ENCODE data around the gene IFFO2.

IFFO2 gene

GRCh38 chr1:18994381-18994780 is 37.9 kb upstream of the IFFO2 start:
- H3K27me3 ChIP-seq (ENCODE audit: insufficient read depth, low read length): no peaks in the 10 kb centered on the region
- H3K4ac ChIP-seq (ENCODE audit: low read depth, low read length): no peak overlapping the region
- no peak overlapping the region for H3K4me2 ChIP-seq (ENCODE audit: low read length)
- no peak overlapping the region for H4K91ac ChIP-seq (ENCODE audit: low read depth, low read length)
- H3K4me1 ChIP-seq (ENCODE audit: control insufficient read depth in 1 of 2, insufficient read depth in 2 of 2, low read length in 2 of 2): peaks cover 8 to 9% of the 10 kb centered on the region in 2 experiments
- peaks cover 3% of the 10 kb centered on the region for H3K79me1 ChIP-seq (ENCODE audit: low read length)
- H3K14ac ChIP-seq (ENCODE audit: low read length): no peak overlapping the region
- DNase-seq: no peak
- H3K18ac ChIP-seq (ENCODE audit: low read length): no peak overlapping the region
- no peak overlapping the region for H4K12ac ChIP-seq (ENCODE audit: low read depth, low read length)
- no peaks in the 10 kb centered on the region for H3K79me2 ChIP-seq (ENCODE audit: control insufficient read depth, insufficient read depth, low read length, poor library complexity)
- no peak overlapping the region for H3K9ac ChIP-seq (ENCODE audit: low read length)
- no peaks in the 10 kb centered on the region for H3K9me3 ChIP-seq (ENCODE audit: insufficient read depth, low read depth, low read length)
- no peak overlapping the region for H2BK120ac ChIP-seq (ENCODE audit: insufficient read depth, low read length, poor library complexity)
- H2AK5ac ChIP-seq (ENCODE audit: low read length): no peak overlapping the region
- H4K8ac ChIP-seq (ENCODE audit: low read depth, low read length): no peak overlapping the region
- no peak overlapping the region for H2BK5ac ChIP-seq (ENCODE audit: low read depth, low read length, poor library complexity)
- no peak overlapping the region for H3K27ac ChIP-seq (ENCODE audit: low read depth, low read length)
- no peak overlapping the region for H3K4me3 ChIP-seq (ENCODE audit: low read depth, low read length)
- H3K23ac ChIP-seq (ENCODE audit: low read length): no peak overlapping the region
- H2AFZ ChIP-seq (ENCODE audit: insufficient read depth, low read length, poor library complexity): no peak overlapping the region
- no peaks in the 10 kb centered on the region for H3K36me3 ChIP-seq (ENCODE audit: control insufficient read depth in 1 of 2, insufficient read depth in 2 of 2, low read length in 2 of 2)
- H2BK12ac ChIP-seq (ENCODE audit: low read length): no peak overlapping the region
- WGBS (ENCODE audit: extremely low coverage, insufficient coverage, insufficient read length): no CpG with 5 or more reads among the region's 6 CpGs

DNA sequence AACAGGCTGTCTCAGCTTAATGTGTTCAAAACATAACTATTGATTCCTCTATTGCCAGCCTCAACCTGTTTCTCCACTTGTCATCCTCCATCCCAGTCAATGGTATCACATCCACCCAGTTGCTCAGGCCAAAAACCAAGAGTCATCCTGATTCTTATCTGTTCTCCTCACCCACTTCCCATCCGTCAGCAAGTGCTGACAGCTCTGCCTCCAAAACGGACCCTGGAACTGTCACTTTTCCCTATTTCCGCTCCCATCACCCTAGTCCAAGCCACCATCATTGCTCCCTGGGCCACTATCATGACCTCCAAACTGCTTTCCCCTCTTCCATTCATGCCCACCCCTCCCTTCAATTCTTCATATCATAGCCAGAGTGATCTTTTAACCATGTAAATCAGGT is 36.2 kb upstream of the IFFO2 start:
- H3K4me2 ChIP-seq (ENCODE audit: low read length): no peak overlapping the region
- H3K27me3 ChIP-seq (ENCODE audit: insufficient read depth, low read length): no peaks in the 10 kb centered on the region
- no peak overlapping the region for H3K23ac ChIP-seq (ENCODE audit: low read length)
- no peak overlapping the region for H2AFZ ChIP-seq (ENCODE audit: insufficient read depth, low read length, poor library complexity)
- H3K79me2 ChIP-seq (ENCODE audit: control insufficient read depth, insufficient read depth, low read length, poor library complexity): no peaks in the 10 kb centered on the region
- no peak overlapping the region for H4K12ac ChIP-seq (ENCODE audit: low read depth, low read length)
- H4K91ac ChIP-seq (ENCODE audit: low read depth, low read length): no peak overlapping the region
- no peaks in the 10 kb centered on the region for H3K9me3 ChIP-seq (ENCODE audit: insufficient read depth, low read depth, low read length)
- no peak overlapping the region for H2BK12ac ChIP-seq (ENCODE audit: low read length)
- H3K9ac ChIP-seq (ENCODE audit: low read length): no peak overlapping the region
- no peaks in the 10 kb centered on the region for H3K36me3 ChIP-seq (ENCODE audit: control insufficient read depth in 1 of 2, insufficient read depth in 2 of 2, low read length in 2 of 2)
- no peak overlapping the region for H2AK5ac ChIP-seq (ENCODE audit: low read length)
- no peak overlapping the region for H3K4me3 ChIP-seq (ENCODE audit: low read depth, low read length)
- WGBS (ENCODE audit: extremely low coverage, insufficient coverage, insufficient read length): no CpG with 5 or more reads among the region's 3 CpGs
- peaks cover 1 to 3% of the 10 kb centered on the region in 2 experiments for H3K4me1 ChIP-seq (ENCODE audit: control insufficient read depth in 1 of 2, insufficient read depth in 2 of 2, low read length in 2 of 2)
- H2BK5ac ChIP-seq (ENCODE audit: low read depth, low read length, poor library complexity): no peak overlapping the region
- no peak overlapping the region for H4K8ac ChIP-seq (ENCODE audit: low read depth, low read length)
- H2BK120ac ChIP-seq (ENCODE audit: insufficient read depth, low read length, poor library complexity): no peak overlapping the region
- no peaks in the 10 kb centered on the region for H3K79me1 ChIP-seq (ENCODE audit: low read length)
- no peak overlapping the region for H3K27ac ChIP-seq (ENCODE audit: low read depth, low read length)
- H3K14ac ChIP-seq (ENCODE audit: low read length): no peak overlapping the region
- no peak overlapping the region for H3K4ac ChIP-seq (ENCODE audit: low read depth, low read length)
- no peak overlapping the region for H3K18ac ChIP-seq (ENCODE audit: low read length)
- DNase-seq: no peak

DNA sequence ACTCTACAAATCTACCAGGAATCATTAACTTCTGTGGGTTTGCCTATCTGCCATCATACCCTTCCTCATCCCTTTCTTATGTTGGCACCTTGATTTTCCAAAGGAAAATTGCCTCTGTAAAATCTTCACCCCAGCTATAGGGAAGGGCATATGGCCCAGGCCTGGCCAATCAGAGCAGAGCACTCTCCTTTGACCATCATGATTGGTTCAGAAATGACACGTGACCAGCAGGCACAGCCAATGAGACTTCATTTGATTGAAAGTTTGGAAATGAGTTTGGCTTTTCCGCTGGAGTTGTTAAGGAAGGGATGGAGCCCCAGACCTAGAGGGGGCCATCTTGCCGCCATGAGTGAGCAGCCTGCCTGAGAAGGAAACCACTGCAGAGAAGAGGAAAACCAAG is 35.1 kb upstream of the IFFO2 start:
- Histone ChIP-seq H3K23ac (ENCODE audit: low read length) (no peak overlapping the region), H3K4me1 (ENCODE audit: control insufficient read depth in 1 of 2, insufficient read depth in 2 of 2, low read length in 2 of 2) (peaks cover 1 to 3% of the 10 kb centered on the region in 2 experiments), H3K27ac (ENCODE audit: low read depth, low read length) (no peak overlapping the region), H3K36me3 (ENCODE audit: control insufficient read depth in 1 of 2, insufficient read depth in 2 of 2, low read length in 2 of 2) (no peaks in the 10 kb centered on the region), H3K79me1 (ENCODE audit: low read length) (no peaks in the 10 kb centered on the region), H4K91ac (ENCODE audit: low read depth, low read length) (no peak overlapping the region), H2BK12ac (ENCODE audit: low read length) (no peak overlapping the region), H2AFZ (ENCODE audit: insufficient read depth, low read length, poor library complexity) (no peak overlapping the region), H4K12ac (ENCODE audit: low read depth, low read length) (no peak overlapping the region), H3K4ac (ENCODE audit: low read depth, low read length) (no peak overlapping the region), H2BK5ac (ENCODE audit: low read depth, low read length, poor library complexity) (no peak overlapping the region), H3K4me2 (ENCODE audit: low read length) (no peak overlapping the region), H2BK120ac (ENCODE audit: insufficient read depth, low read length, poor library complexity) (no peak overlapping the region), H3K4me3 (ENCODE audit: low read depth, low read length) (no peak overlapping the region), H3K79me2 (ENCODE audit: control insufficient read depth, insufficient read depth, low read length, poor library complexity) (no peaks in the 10 kb centered on the region), H3K14ac (ENCODE audit: low read length) (no peak overlapping the region), H3K9me3 (ENCODE audit: insufficient read depth, low read depth, low read length) (no peaks in the 10 kb centered on the region), H2AK5ac (ENCODE audit: low read length) (no peak overlapping the region), H3K9ac (ENCODE audit: low read length) (no peak overlapping the region), H4K8ac (ENCODE audit: low read depth, low read length) (no peak overlapping the region), H3K27me3 (ENCODE audit: insufficient read depth, low read length) (no peaks in the 10 kb centered on the region), H3K18ac (ENCODE audit: low read length) (no peak overlapping the region)
- no CpG with 5 or more reads among the region's 3 CpGs for WGBS (ENCODE audit: extremely low coverage, insufficient coverage, insufficient read length)
- DNase-seq: no peak

- no peaks in the 10 kb centered on the region for H3K79me1 ChIP-seq (ENCODE audit: low read length)
- H3K27me3 ChIP-seq (ENCODE audit: insufficient read depth, low read length): no peaks in the 10 kb centered on the region
- no peak overlapping the region for H3K4ac ChIP-seq (ENCODE audit: low read depth, low read length)
- H2BK5ac ChIP-seq (ENCODE audit: low read depth, low read length, poor library complexity): no peak overlapping the region
- H3K79me2 ChIP-seq (ENCODE audit: control insufficient read depth, insufficient read depth, low read length, poor library complexity): no peaks in the 10 kb centered on the region
- H3K27ac ChIP-seq (ENCODE audit: low read depth, low read length): no peak overlapping the region
- H4K8ac ChIP-seq (ENCODE audit: low read depth, low read length): no peak overlapping the region
- no peak overlapping the region for H3K9ac ChIP-seq (ENCODE audit: low read length)
- no peak overlapping the region for H2BK12ac ChIP-seq (ENCODE audit: low read length)
- H2AK5ac ChIP-seq (ENCODE audit: low read length): no peak overlapping the region
- DNase-seq: no peak
- no peak overlapping the region for H4K12ac ChIP-seq (ENCODE audit: low read depth, low read length)
- H4K91ac ChIP-seq (ENCODE audit: low read depth, low read length): no peak overlapping the region
- H3K4me1 ChIP-seq (ENCODE audit: control insufficient read depth in 1 of 2, insufficient read depth in 2 of 2, low read length in 2 of 2): peaks cover 0 to 1% of the 10 kb centered on the region in 2 experiments
- H3K18ac ChIP-seq (ENCODE audit: low read length): no peak overlapping the region
- no peaks in the 10 kb centered on the region for H3K36me3 ChIP-seq (ENCODE audit: control insufficient read depth in 1 of 2, insufficient read depth in 2 of 2, low read length in 2 of 2)
- H3K4me2 ChIP-seq (ENCODE audit: low read length): no peak overlapping the region
- WGBS (ENCODE audit: extremely low coverage, insufficient coverage, insufficient read length): no CpG with 5 or more reads among the region's 9 CpGs
- H3K14ac ChIP-seq (ENCODE audit: low read length): no peak overlapping the region
- no peak overlapping the region for H3K4me3 ChIP-seq (ENCODE audit: low read depth, low read length)
- H3K9me3 ChIP-seq (ENCODE audit: insufficient read depth, low read depth, low read length): no peaks in the 10 kb centered on the region
- no peak overlapping the region for H2AFZ ChIP-seq (ENCODE audit: insufficient read depth, low read length, poor library complexity)
- no peak overlapping the region for H3K23ac ChIP-seq (ENCODE audit: low read length)
- H2BK120ac ChIP-seq (ENCODE audit: insufficient read depth, low read length, poor library complexity): no peak overlapping the region
Observed at GRCh38 chr1:18989896-18990295, 33.4 kb upstream of the IFFO2 start.

All from trophoblast cell (in vitro differentiated cells and primary cell).